MG63 (cell line): ENCODE measurements around the gene USP9X. TPM values are rescaled to one million over a fixed set of nuclear protein-coding genes. Genes with fewer than 3 reads are reported as not detected.

Source experiments
- DNase-seq: peaks from one replicate; pipeline ENCODE4 v3.0.0-alpha.2; 2020
- H3K27me3 ChIP-seq: fragments of 250-450 bp; sonication (Bioruptor Pico); 2 replicates; pipeline ENCODE4 v1.5.1; 2020; ENCODE audit warnings: mild to moderate bottlenecking, moderate library complexity
- H3K36me3 ChIP-seq: fragments of 250-450 bp; sonication (Bioruptor Pico); 2 replicates; pipeline ENCODE4 v1.5.1; 2020; ENCODE audit warnings: mild to moderate bottlenecking, moderate library complexity
- H3K4me3 ChIP-seq: fragments of 250-450 bp; sonication (Bioruptor Pico); 2 replicates; pipeline ENCODE4 v1.5.1; 2020; ENCODE audit warnings: mild to moderate bottlenecking, moderate library complexity
- H3K9me3 ChIP-seq: fragments of 250-450 bp; sonication (Bioruptor Pico); 2 replicates; pipeline ENCODE4 v1.5.1; 2020; ENCODE audit warnings: mild to moderate bottlenecking, moderate library complexity
- total RNA-seq: library from RNA; depleted of rRNA; stranded (reverse); fragments of >200 nt; shearing (Covaris generic); gene quantifications from 2 replicates; pipeline ENCODE4 v1.2.3, GENCODE V29; 2014; ENCODE audit warnings: low replicate concordance

The USP9X gene
- total RNA-seq, 1 experiment from 2014 or later: 13.3 TPM

- no peaks in the 10 kb centered on the region for H3K9me3 ChIP-seq
- DNase-seq: no peak
- H3K4me3 ChIP-seq: no peak overlapping the region
- no peaks in the 10 kb centered on the region for H3K27me3 ChIP-seq
- H3K36me3 ChIP-seq: no peaks in the 10 kb centered on the region
These were observed 8.5 kb upstream of the USP9X start for GRCh38 chrX:41076742-41077141.

DNA sequence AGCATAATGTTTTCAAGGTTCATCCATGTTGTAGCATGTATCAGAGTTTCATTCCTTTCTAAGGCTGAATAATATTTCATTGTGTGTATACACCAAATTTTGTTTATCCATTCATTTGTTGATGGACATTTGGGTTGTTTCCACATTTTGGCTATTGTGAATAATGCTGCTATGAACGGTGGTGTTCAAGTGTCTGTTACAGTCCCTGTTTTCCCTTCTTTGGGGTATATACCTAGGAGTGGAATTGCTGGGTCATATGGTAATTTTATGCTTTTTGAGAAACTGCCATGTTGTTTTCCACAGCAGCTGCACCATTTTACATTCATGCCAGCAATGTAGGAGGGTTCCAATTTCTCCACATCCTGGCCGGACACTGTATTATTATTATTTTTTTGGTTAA lies 3.4 kb upstream of the USP9X start:
- no peak for DNase-seq
- H3K4me3 ChIP-seq: no peak overlapping the region
- no peaks in the 10 kb centered on the region for H3K9me3 ChIP-seq
- no peaks in the 10 kb centered on the region for H3K27me3 ChIP-seq
- no peaks in the 10 kb centered on the region for H3K36me3 ChIP-seq

- H3K9me3 ChIP-seq: no peaks in the 10 kb centered on the region
- no peaks in the 10 kb centered on the region for H3K27me3 ChIP-seq
- no peak overlapping the region for H3K4me3 ChIP-seq
- H3K36me3 ChIP-seq: no peaks in the 10 kb centered on the region
- no peak for DNase-seq
These were observed 2.5 kb upstream of the USP9X start for GRCh38 chrX:41082783-41083182.

DNA sequence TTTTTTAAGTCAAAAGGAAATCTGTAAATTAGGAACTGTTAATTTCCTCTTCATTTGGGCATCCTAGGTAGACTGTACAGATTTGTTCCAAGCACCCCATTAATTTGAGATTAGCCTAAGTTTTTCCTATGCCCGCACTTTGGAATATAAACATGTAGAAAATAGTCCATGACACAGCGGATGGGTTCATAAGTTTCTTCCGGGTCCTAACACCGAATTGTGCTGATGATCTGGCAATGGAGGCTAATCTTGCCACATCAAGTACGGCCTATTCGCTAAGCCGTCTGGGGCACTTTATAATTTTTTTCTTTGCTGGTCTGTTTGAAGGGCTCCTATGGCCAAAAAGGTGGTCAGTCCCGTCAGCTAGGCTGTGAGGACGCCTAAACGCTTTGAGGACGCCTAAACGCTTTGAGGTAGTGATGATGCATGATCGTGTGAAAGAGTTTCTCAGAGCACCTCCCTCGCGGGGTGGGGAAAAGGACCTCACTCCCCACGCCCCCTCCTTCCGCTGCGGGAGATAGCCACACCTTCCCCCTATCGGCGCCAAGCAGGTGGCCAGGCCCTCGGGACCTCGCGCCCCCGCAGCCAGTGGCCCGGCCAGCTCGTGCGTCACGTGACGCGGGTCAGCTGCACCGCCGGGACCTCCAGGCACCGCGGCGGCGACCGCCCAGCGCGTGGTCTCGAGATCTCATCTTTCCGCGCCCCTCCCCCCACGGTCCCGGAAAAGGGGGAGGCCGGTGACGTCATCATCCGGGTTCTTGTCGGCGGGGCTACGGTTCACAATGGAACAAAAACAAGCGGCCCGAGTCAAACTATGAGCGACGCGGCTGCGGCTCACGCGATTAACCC lies 977 bp upstream of the USP9X start:
- Histone ChIP-seq H3K4me3 (peak overlapping the region; percentile 85), H3K36me3 (peaks cover 9% of the 10 kb centered on the region), H3K27me3 (no peaks in the 10 kb centered on the region), H3K9me3 (no peaks in the 10 kb centered on the region)
- peak; percentile 95 for DNase-seq

DNA sequence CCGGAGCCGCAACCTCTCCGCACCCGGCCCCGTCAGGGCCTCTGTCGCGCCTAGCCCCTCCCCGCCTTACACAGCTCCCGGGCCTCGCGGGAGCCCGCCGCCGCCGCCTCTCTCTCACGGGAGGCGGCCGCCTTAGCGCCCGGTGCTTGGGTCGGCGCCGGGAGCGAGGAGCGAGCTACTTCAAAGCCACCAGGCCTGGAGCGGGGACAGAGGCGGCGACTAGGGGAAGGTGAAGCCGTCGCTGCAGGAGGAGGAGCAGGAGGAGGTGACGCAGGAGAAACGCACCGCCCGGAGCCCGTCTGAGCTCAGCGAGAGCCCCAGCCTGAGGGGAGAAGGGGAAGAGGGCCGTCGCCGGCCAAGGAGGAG lies 250 bp downstream of the USP9X start:
- no peak for DNase-seq
- peak overlapping the region; percentile 85 for H3K4me3 ChIP-seq
- no peaks in the 10 kb centered on the region for H3K9me3 ChIP-seq

GRCh38 chrX:41085878-41086626 lies 807 bp downstream of the USP9X start:
- H3K4me3 ChIP-seq: peak overlapping the region; percentile 85
- no peaks in the 10 kb centered on the region for H3K27me3 ChIP-seq
- peak; percentile 60 for DNase-seq
- H3K36me3 ChIP-seq: peaks cover 11% of the 10 kb centered on the region
- H3K9me3 ChIP-seq: no peaks in the 10 kb centered on the region

More for the DNA sequence above, 250 bp downstream of the USP9X start:
- Histone ChIP-seq H3K36me3 (peaks cover 11% of the 10 kb centered on the region), H3K27me3 (no peaks in the 10 kb centered on the region)

DNA sequence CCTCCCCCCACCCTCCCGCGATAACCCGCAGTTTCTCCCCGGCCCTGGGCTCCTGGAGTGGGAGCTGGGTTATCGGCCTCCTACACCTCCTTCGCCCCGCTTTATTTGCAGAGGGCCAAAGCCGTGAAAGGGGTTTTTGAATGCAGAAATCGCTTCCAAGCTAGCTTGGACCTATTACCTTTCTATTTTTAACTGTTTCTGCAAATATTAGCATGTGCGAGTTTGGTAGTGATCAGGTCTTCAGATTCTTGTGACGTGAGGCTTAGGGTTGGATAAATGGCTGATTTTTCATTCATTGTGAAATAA lies 1.3 kb downstream of the USP9X start:
- DNase-seq: peak; percentile 64

DNA sequence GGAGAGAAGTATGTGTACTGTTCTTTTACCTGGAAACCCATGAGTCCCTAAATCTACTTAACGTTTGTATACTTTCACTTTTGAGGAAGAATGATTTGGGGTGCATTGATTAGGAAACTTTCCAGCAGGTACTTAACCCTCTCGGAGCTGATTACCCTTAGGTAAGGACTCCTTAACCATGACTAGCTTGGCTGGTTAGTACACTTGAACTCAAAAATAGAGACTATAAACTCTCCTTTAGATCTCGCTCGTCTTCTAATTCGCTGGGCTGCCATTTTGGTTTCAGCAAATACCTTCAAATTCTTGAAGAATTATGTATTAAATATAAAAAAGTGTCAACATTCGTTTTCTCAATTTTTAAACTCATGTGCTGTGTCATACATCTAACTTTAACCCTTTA lies 2.0 kb downstream of the USP9X start:
- peak overlapping the region; percentile 85 for H3K4me3 ChIP-seq
- H3K27me3 ChIP-seq: no peaks in the 10 kb centered on the region
- H3K9me3 ChIP-seq: no peaks in the 10 kb centered on the region
- no peak for DNase-seq
- peaks cover 11% of the 10 kb centered on the region for H3K36me3 ChIP-seq

More for the DNA sequence above, 1.3 kb downstream of the USP9X start:
- H3K27me3 ChIP-seq: no peaks in the 10 kb centered on the region
- peak overlapping the region; percentile 85 for H3K4me3 ChIP-seq
- no peaks in the 10 kb centered on the region for H3K9me3 ChIP-seq
- peaks cover 11% of the 10 kb centered on the region for H3K36me3 ChIP-seq

DNA sequence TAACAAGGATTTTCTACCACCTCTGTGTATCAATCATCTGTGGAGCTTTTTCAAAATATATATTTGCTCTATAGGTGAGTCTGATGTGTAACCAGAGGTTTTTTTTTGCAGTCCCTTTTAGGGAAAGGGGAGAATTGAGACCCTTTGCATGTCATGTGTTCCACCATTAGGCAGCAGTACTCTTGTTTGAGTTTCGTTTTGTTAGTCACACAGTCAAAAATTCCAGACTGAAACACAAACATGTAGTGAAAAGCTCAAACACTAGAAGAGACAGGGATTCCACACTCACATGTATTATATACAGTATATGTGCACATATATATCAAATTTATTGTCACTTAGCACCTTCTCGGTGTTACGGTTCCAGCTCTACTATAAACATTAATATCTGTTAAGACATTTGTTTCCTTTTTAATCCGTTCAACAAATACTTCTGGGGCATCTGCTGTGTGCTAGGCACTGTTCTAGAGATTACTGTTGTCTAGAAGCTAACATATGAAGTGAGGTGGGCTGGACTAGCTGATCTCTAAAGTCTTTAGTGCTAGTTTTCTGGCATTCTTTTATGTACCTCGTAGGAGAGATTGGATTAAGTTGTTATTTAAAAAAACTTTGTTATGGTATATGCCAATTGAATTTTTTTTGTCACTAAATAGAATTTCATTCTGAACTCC lies 5.5 kb downstream of the USP9X start:
- H3K27me3 ChIP-seq: no peaks in the 10 kb centered on the region
- H3K9me3 ChIP-seq: no peaks in the 10 kb centered on the region
- DNase-seq: no peak
- H3K4me3 ChIP-seq: no peak overlapping the region
- H3K36me3 ChIP-seq: peaks cover 11% of the 10 kb centered on the region

- no peak overlapping the region for H3K4me3 ChIP-seq
- H3K27me3 ChIP-seq: no peaks in the 10 kb centered on the region
- no peak for DNase-seq
- no peaks in the 10 kb centered on the region for H3K9me3 ChIP-seq
- peaks cover 11% of the 10 kb centered on the region for H3K36me3 ChIP-seq
These were observed 7.5 kb downstream of the USP9X start for GRCh38 chrX:41092776-41093175.

DNA sequence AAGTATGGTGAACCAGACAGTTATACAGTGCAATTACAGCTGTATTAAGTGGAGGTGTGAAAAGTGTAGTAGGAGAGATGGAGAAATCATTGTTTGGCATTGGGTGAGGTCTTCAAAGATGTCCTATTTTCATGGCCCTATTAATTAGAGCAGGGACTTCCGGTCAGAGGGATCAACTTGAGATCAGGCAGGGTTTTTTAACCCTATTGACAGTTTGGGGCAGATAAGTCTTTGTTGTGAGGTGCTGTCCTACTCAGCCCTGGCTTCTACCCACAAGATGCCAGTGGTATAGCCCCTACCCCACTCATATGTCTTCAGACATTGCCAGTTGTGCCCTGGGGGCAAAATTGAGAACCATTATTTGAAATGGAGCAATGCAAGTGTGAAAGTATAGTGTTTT lies 9.9 kb downstream of the USP9X start:
- Histone ChIP-seq H3K9me3 (no peaks in the 10 kb centered on the region), H3K36me3 (no peaks in the 10 kb centered on the region), H3K4me3 (no peak overlapping the region), H3K27me3 (no peaks in the 10 kb centered on the region)
- DNase-seq: no peak

GRCh38 chrX:41095908-41096307 lies 10.7 kb downstream of the USP9X start:
- no peaks in the 10 kb centered on the region for H3K27me3 ChIP-seq
- DNase-seq: no peak
- no peaks in the 10 kb centered on the region for H3K9me3 ChIP-seq
- H3K4me3 ChIP-seq: no peak overlapping the region
- H3K36me3 ChIP-seq: no peaks in the 10 kb centered on the region

DNA sequence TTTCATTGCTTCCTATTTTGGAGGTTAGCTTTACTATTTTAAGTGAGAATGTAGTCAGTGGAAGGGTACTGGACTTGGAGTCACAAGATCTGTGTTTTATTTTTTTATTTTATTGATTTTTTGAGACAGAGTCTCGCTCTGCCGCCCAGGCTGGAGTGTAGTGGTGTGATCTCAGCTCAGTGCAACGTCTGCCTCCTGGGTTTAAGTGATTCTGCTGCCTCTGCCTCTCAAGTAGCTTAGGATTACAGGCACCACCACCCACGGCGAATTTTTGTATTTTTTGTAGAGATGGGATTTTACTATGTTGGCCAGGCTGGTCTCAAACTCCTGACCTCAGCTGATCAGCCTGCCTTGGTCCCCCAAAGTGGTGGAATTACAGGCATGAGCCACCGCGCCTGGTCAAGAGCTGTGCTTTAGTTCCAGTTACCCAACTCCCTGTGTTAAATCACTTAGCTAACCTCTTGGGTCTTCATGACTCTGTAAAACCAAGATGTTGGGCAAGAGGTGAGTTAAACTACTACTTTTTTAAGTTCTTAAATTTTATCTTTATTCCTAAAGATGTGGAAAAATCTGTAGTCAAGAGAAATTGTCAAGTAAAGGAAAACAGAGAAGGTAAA lies 11.2 kb downstream of the USP9X start:
- H3K36me3 ChIP-seq: no peaks in the 10 kb centered on the region
- H3K9me3 ChIP-seq: no peaks in the 10 kb centered on the region
- H3K27me3 ChIP-seq: no peaks in the 10 kb centered on the region
- no peak overlapping the region for H3K4me3 ChIP-seq
- DNase-seq: no peak

- no peak overlapping the region for H3K4me3 ChIP-seq
- no peaks in the 10 kb centered on the region for H3K27me3 ChIP-seq
- no peaks in the 10 kb centered on the region for H3K9me3 ChIP-seq
- no peaks in the 10 kb centered on the region for H3K36me3 ChIP-seq
- DNase-seq: no peak
These were observed 12.1 kb downstream of the USP9X start for GRCh38 chrX:41097326-41097725.

DNA sequence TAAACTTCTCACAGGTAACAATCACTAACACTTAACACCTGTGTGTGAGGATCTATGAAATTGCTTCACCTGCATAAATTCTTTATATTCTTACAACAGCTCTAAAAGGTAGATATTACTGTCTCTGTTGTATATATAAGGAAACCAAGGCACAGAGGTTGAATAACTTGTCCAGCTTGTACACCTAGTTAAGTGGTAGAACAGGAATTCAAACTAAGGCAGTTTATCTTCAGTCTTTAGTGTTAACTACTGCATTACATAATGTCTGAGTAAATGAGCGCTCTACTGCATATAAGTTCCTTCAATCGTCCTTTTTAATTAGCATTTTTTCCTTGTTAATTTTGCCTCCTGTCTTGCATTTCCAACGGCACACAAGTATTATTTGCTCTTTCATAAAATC lies 15.0 kb downstream of the USP9X start:
- Histone ChIP-seq H3K27me3 (no peaks in the 10 kb centered on the region), H3K36me3 (no peaks in the 10 kb centered on the region; the same call in 1 of the 2 replicates), H3K9me3 (no peaks in the 10 kb centered on the region), H3K4me3 (no peak overlapping the region)
- no peak for DNase-seq

DNA sequence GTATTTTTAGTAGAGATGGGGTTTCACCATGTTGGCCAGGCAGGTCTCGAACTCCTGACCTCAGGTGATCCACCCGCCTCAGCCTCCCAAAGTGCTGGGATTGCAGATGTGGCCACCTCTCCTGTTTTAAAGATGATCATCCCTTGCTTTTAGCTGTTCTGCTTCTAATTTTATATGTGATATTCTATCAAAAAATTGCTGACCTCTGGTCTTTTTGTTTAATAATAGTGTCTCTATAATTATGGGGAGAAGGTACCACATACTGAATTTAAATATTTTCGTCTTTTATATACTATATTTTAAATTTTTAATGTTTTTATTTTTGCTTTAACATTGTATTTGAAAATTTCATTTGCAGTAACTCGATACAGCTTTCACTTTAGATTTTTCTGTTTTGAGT lies 15.6 kb downstream of the USP9X start:
- DNase-seq: no peak
- no peaks in the 10 kb centered on the region for H3K9me3 ChIP-seq
- H3K36me3 ChIP-seq: no peaks in the 10 kb centered on the region; the same call in 1 of the 2 replicates
- no peak overlapping the region for H3K4me3 ChIP-seq
- H3K27me3 ChIP-seq: no peaks in the 10 kb centered on the region

DNA sequence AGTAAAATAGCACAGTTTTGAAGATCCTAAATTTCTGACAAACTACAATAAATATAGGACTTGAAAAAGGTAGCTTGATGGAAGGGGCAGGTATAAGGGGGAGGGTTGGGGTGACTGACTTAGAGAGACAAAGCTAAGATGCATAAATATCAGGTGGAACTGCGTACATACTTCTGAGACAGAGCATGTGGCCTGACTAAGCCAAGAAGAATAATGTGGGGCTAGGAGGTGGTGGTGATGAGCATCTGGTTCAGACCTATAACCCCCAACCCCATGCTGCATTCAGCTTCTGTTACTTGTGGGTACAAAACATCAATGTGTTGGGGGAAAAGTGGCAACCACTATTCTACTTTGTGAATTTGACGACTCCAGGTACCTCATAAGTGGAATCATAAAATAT lies 19.8 kb downstream of the USP9X start:
- Histone ChIP-seq H3K27me3 (no peaks in the 10 kb centered on the region), H3K9me3 (no peaks in the 10 kb centered on the region; the same call in 1 of the 2 replicates), H3K4me3 (no peak overlapping the region), H3K36me3 (no peaks in the 10 kb centered on the region; the same call in 1 of the 2 replicates)
- DNase-seq: no peak
